HEK293 (cell line): ENCODE data around the gene PAIP2.

Experiments used
- BCL11A ChIP-seq: fragments of 450-650 bp; formaldehyde crosslinking; IDR thresholded peaks from 2 replicates; pipeline ENCODE4 v1.5.1; 2016; ENCODE audit warnings: low read depth, missing biosample characterization, missing genetic modification characterization
- BCL11B ChIP-seq: fragments of 450-650 bp; formaldehyde crosslinking; IDR thresholded peaks from 2 replicates; pipeline ENCODE4 v1.5.1; 2016; ENCODE audit warnings: low read depth, missing biosample characterization, missing genetic modification characterization
- GLI2 ChIP-seq: fragments of 450-650 bp; formaldehyde crosslinking; IDR thresholded peaks from 2 replicates; pipeline ENCODE4; 2017; ENCODE audit warnings: missing biosample characterization, missing genetic modification characterization, low read depth, borderline replicate concordance
- RBAK ChIP-seq: fragments of 450-650 bp; formaldehyde crosslinking; IDR thresholded peaks from 2 replicates; pipeline ENCODE4 v1.5.1; 2016; ENCODE audit warnings: missing biosample characterization, missing genetic modification characterization
- WT1 ChIP-seq: fragments of 450-650 bp; formaldehyde crosslinking; IDR thresholded peaks from 2 replicates; pipeline ENCODE4 v1.5.1; 2016; ENCODE audit warnings: missing biosample characterization, missing genetic modification characterization
- YY1 ChIP-seq: fragments of 450-650 bp; formaldehyde crosslinking; IDR thresholded peaks from 2 replicates; pipeline ENCODE4 v1.5.1; 2018; ENCODE audit warnings: missing biosample characterization, missing genetic modification characterization
- ZFP3 ChIP-seq: fragments of 450-650 bp; formaldehyde crosslinking; IDR thresholded peaks from 2 replicates; pipeline ENCODE4 v1.5.1; 2016; ENCODE audit warnings: low read depth, missing biosample characterization, missing genetic modification characterization
- ZNF114 ChIP-seq: fragments of 450-650 bp; formaldehyde crosslinking; IDR thresholded peaks from 2 replicates; pipeline ENCODE4 v1.5.0; 2017; ENCODE audit warnings: missing biosample characterization, missing genetic modification characterization
- ZNF2 ChIP-seq: fragments of 450-650 bp; formaldehyde crosslinking; IDR thresholded peaks from 2 replicates; pipeline ENCODE4 v1.5.1; 2016; ENCODE audit warnings: missing biosample characterization, missing genetic modification characterization
- ZNF248 ChIP-seq: fragments of 450-650 bp; formaldehyde crosslinking; IDR thresholded peaks from 2 replicates; pipeline ENCODE4 v1.5.1; 2017; ENCODE audit warnings: missing biosample characterization, missing genetic modification characterization
- ZNF302 ChIP-seq: fragments of 450-650 bp; formaldehyde crosslinking; IDR thresholded peaks from 2 replicates; pipeline ENCODE4 v1.5.1; 2016; ENCODE audit warnings: missing biosample characterization, missing genetic modification characterization, low read depth
- ZNF416 ChIP-seq: fragments of 450-650 bp; formaldehyde crosslinking; IDR thresholded peaks from 2 replicates; pipeline ENCODE4 v1.5.1; 2016; ENCODE audit warnings: missing biosample characterization, missing genetic modification characterization
- ZNF426 ChIP-seq: fragments of 450-650 bp; formaldehyde crosslinking; IDR thresholded peaks from 2 replicates; pipeline ENCODE4 v1.5.1; 2017; ENCODE audit warnings: missing biosample characterization, missing genetic modification characterization, mild to moderate bottlenecking, inconsistent platforms, moderate library complexity
- ZNF555 ChIP-seq: fragments of 450-650 bp; formaldehyde crosslinking; conservative IDR thresholded peaks from 2 replicates; pipeline ENCODE4 v1.5.1; 2017; ENCODE audit warnings: missing biosample characterization, mild to moderate bottlenecking, missing genetic modification characterization, inconsistent platforms
- ZNF658 ChIP-seq: fragments of 450-650 bp; formaldehyde crosslinking; IDR thresholded peaks from 2 replicates; pipeline ENCODE4; 2016; ENCODE audit warnings: missing biosample characterization, missing genetic modification characterization
- ZNF664 ChIP-seq: fragments of 450-650 bp; formaldehyde crosslinking; IDR thresholded peaks from 2 replicates; pipeline ENCODE4 v1.5.1; 2016; ENCODE audit warnings: missing biosample characterization, missing genetic modification characterization
- ZNF670 ChIP-seq: fragments of 450-650 bp; formaldehyde crosslinking; IDR thresholded peaks from 2 replicates; pipeline ENCODE4 v1.5.1; 2016; ENCODE audit warnings: missing biosample characterization, missing genetic modification characterization, low read depth
- ZNF701 ChIP-seq: fragments of 450-650 bp; formaldehyde crosslinking; IDR thresholded peaks from 2 replicates; pipeline ENCODE4 v1.5.1; 2016; ENCODE audit warnings: missing biosample characterization, missing genetic modification characterization
- ZNF830 ChIP-seq: fragments of 450-650 bp; IDR thresholded peaks from 2 replicates; pipeline ENCODE4 v1.5.0; 2018; ENCODE audit warnings: missing biosample characterization, missing genetic modification characterization, low read depth, mild to moderate bottlenecking, moderate library complexity
- TF ChIP-seq, protein P1 (sequence below): fragments of 450-650 bp; formaldehyde crosslinking; IDR thresholded peaks from 2 replicates; pipeline ENCODE4 v1.5.1; 2016; ENCODE audit warnings: missing biosample characterization, missing genetic modification characterization, borderline replicate concordance
- TF ChIP-seq, protein P2 (sequence below): fragments of 450-650 bp; formaldehyde crosslinking; IDR thresholded peaks from 2 replicates; pipeline ENCODE4 v1.5.1; 2016; ENCODE audit warnings: missing biosample characterization, missing genetic modification characterization
- TF ChIP-seq, protein P3 (sequence below): fragments of 450-650 bp; formaldehyde crosslinking; IDR thresholded peaks from 2 replicates; pipeline ENCODE4 v1.5.1; 2016; ENCODE audit warnings: missing biosample characterization, missing genetic modification characterization
- TF ChIP-seq, protein P4 (sequence below): fragments of 450-650 bp; formaldehyde crosslinking; IDR thresholded peaks from 2 replicates; pipeline ENCODE4 v1.5.1; 2017; ENCODE audit warnings: missing biosample characterization, missing genetic modification characterization
- TF ChIP-seq, protein P5 (sequence below): fragments of 450-650 bp; formaldehyde crosslinking; conservative IDR thresholded peaks from 2 replicates; pipeline ENCODE4 v1.5.1; 2016; ENCODE audit warnings: low read depth, missing biosample characterization, missing genetic modification characterization

The PAIP2 gene

DNA sequence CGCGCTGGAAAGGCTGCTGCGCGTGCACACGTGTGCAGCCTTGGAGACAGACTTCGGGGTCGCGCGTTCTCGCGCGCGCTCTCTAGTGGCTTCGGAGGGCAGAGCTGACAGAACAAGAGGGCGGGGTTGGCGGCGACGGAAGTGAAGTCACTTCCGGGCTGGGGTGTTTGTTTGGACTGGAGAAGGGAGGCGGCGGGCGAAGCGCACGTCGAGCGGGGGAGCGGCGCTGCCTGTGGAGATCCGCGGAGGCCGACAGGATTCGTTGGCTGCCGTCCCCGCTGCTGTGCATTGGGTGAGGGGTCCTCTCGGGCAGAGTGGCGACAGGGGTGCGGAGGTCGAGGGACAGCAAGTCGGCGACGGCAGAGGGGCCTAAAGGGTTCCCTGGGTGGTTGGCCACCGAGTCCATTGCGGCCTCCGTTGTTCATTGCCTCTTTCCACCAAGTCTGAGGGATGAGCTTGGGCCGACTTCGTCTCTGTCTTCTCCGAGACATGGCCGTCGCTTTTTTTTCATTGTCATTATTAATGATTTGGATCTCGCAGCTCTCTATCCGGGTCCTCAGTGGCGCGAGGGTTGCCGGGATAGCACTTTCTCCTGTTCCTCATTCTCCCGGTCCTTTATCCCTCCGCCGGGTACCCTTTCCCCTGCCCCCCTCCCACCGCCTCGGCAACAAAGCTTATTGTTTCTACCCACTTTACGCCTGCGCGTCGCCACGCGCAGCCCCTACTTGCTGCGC lies at the start of gene PAIP2 (continued):
- TF ChIP-seq, protein P1, sequence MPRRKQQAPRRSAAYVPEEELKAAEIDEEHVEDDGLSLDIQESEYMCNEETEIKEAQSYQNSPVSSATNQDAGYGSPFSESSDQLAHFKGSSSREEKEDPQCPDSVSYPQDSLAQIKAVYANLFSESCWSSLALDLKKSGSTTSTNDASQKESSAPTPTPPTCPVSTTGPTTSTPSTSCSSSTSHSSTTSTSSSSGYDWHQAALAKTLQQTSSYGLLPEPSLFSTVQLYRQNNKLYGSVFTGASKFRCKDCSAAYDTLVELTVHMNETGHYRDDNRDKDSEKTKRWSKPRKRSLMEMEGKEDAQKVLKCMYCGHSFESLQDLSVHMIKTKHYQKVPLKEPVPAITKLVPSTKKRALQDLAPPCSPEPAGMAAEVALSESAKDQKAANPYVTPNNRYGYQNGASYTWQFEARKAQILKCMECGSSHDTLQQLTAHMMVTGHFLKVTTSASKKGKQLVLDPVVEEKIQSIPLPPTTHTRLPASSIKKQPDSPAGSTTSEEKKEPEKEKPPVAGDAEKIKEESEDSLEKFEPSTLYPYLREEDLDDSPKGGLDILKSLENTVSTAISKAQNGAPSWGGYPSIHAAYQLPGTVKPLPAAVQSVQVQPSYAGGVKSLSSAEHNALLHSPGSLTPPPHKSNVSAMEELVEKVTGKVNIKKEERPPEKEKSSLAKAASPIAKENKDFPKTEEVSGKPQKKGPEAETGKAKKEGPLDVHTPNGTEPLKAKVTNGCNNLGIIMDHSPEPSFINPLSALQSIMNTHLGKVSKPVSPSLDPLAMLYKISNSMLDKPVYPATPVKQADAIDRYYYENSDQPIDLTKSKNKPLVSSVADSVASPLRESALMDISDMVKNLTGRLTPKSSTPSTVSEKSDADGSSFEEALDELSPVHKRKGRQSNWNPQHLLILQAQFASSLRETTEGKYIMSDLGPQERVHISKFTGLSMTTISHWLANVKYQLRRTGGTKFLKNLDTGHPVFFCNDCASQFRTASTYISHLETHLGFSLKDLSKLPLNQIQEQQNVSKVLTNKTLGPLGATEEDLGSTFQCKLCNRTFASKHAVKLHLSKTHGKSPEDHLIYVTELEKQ = peak; percentile 81
- TF ChIP-seq, protein P2, sequence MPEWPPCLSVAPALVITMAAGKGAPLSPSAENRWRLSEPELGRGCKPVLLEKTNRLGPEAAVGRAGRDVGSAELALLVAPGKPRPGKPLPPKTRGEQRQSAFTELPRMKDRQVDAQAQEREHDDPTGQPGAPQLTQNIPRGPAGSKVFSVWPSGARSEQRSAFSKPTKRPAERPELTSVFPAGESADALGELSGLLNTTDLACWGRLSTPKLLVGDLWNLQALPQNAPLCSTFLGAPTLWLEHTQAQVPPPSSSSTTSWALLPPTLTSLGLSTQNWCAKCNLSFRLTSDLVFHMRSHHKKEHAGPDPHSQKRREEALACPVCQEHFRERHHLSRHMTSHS (tag by site-specific recombination) = no peak
- no peak for TF ChIP-seq BCL11B
- TF ChIP-seq, protein P3, sequence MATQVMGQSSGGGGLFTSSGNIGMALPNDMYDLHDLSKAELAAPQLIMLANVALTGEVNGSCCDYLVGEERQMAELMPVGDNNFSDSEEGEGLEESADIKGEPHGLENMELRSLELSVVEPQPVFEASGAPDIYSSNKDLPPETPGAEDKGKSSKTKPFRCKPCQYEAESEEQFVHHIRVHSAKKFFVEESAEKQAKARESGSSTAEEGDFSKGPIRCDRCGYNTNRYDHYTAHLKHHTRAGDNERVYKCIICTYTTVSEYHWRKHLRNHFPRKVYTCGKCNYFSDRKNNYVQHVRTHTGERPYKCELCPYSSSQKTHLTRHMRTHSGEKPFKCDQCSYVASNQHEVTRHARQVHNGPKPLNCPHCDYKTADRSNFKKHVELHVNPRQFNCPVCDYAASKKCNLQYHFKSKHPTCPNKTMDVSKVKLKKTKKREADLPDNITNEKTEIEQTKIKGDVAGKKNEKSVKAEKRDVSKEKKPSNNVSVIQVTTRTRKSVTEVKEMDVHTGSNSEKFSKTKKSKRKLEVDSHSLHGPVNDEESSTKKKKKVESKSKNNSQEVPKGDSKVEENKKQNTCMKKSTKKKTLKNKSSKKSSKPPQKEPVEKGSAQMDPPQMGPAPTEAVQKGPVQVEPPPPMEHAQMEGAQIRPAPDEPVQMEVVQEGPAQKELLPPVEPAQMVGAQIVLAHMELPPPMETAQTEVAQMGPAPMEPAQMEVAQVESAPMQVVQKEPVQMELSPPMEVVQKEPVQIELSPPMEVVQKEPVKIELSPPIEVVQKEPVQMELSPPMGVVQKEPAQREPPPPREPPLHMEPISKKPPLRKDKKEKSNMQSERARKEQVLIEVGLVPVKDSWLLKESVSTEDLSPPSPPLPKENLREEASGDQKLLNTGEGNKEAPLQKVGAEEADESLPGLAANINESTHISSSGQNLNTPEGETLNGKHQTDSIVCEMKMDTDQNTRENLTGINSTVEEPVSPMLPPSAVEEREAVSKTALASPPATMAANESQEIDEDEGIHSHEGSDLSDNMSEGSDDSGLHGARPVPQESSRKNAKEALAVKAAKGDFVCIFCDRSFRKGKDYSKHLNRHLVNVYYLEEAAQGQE (tag by site-specific recombination) = peak; percentile 77
- no peak for TF ChIP-seq ZNF830
- no peak for TF ChIP-seq ZNF701 (tag by site-specific recombination)
- TF ChIP-seq ZNF658 (tag by site-specific recombination) = 0 out of 2 replicates have a peak, but pooled peaks have one; percentile 27
- TF ChIP-seq ZNF302 = no peak
- peak; percentile 91; the same call in 1 of the 2 replicates for TF ChIP-seq YY1
- TF ChIP-seq ZNF555 (tag by site-specific recombination) = no peak
- TF ChIP-seq ZNF426 (tag by site-specific recombination) = no peak
- peak; percentile 98 for TF ChIP-seq ZNF2
- no peak; the same call in 1 of the 2 replicates for TF ChIP-seq BCL11A (tag by site-specific recombination)
- no peak for TF ChIP-seq ZNF248 (tag by site-specific recombination)
- TF ChIP-seq RBAK (tag by site-specific recombination) = peak; percentile 58; the same call in 1 of the 2 replicates
- no peak; the same call in 1 of the 2 replicates for TF ChIP-seq GLI2 (tag by site-specific recombination)
- TF ChIP-seq, protein P4, sequence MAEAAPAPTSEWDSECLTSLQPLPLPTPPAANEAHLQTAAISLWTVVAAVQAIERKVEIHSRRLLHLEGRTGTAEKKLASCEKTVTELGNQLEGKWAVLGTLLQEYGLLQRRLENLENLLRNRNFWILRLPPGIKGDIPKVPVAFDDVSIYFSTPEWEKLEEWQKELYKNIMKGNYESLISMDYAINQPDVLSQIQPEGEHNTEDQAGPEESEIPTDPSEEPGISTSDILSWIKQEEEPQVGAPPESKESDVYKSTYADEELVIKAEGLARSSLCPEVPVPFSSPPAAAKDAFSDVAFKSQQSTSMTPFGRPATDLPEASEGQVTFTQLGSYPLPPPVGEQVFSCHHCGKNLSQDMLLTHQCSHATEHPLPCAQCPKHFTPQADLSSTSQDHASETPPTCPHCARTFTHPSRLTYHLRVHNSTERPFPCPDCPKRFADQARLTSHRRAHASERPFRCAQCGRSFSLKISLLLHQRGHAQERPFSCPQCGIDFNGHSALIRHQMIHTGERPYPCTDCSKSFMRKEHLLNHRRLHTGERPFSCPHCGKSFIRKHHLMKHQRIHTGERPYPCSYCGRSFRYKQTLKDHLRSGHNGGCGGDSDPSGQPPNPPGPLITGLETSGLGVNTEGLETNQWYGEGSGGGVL (tag by site-specific recombination) = peak; percentile 69
- TF ChIP-seq ZNF416 (tag by site-specific recombination) = no peak
- TF ChIP-seq, protein P5, sequence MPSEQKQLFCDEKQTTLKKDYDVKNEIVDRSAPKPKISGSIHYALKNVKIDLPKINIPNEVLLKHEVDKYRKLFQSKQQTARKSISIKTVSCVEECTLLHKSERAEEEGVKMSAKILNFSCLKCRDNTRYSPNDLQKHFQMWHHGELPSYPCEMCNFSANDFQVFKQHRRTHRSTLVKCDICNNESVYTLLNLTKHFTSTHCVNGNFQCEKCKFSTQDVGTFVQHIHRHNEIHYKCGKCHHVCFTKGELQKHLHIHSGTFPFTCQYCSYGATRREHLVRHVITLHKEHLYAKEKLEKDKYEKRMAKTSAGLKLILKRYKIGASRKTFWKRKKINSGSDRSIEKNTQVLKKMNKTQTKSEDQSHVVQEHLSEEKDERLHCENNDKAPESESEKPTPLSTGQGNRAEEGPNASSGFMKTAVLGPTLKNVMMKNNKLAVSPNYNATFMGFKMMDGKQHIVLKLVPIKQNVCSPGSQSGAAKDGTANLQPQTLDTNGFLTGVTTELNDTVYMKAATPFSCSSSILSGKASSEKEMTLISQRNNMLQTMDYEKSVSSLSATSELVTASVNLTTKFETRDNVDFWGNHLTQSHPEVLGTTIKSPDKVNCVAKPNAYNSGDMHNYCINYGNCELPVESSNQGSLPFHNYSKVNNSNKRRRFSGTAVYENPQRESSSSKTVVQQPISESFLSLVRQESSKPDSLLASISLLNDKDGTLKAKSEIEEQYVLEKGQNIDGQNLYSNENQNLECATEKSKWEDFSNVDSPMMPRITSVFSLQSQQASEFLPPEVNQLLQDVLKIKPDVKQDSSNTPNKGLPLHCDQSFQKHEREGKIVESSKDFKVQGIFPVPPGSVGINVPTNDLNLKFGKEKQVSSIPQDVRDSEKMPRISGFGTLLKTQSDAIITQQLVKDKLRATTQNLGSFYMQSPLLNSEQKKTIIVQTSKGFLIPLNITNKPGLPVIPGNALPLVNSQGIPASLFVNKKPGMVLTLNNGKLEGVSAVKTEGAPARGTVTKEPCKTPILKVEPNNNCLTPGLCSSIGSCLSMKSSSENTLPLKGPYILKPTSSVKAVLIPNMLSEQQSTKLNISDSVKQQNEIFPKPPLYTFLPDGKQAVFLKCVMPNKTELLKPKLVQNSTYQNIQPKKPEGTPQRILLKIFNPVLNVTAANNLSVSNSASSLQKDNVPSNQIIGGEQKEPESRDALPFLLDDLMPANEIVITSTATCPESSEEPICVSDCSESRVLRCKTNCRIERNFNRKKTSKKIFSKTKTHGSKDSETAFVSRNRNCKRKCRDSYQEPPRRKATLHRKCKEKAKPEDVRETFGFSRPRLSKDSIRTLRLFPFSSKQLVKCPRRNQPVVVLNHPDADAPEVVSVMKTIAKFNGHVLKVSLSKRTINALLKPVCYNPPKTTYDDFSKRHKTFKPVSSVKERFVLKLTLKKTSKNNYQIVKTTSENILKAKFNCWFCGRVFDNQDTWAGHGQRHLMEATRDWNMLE = peak; percentile 67
- TF ChIP-seq ZNF670 (tag by site-specific recombination) = no peak
- no peak for TF ChIP-seq ZNF114 (tag by site-specific recombination)
- TF ChIP-seq ZFP3 = no peak
- TF ChIP-seq WT1 (tag by site-specific recombination) = peak; percentile 95
- TF ChIP-seq ZNF664 (tag by site-specific recombination) = peak; percentile 49
